Right atrium auricular region (tissue), 2 donors: ENCODE data around the gene DAPK1. TPM values are rescaled to one million over a fixed set of nuclear protein-coding genes. Genes with fewer than 3 reads are reported as not detected.

ENCODE experiments used
- DNase-seq: peaks from one replicate; pipeline ENCODE4 v3.0.0-alpha.2; 2019; ENCODE audit warnings: low spot score
- H3K27ac ChIP-seq, 2 donors: fragments of 200-600 bp; sonication (generic); 1 replicate in 1 of 2; 2 replicates in 1 of 2; pipeline ENCODE4 v1.5.1; 2016 to 2019
- H3K27me3 ChIP-seq, 2 donors: fragments of 200-600 bp; sonication (generic); one replicate each; pipeline versions ENCODE4 v1.5.1 to v1.6.0; 2017 to 2019
- H3K36me3 ChIP-seq: fragments of 200-600 bp; sonication (generic); one replicate; pipeline ENCODE4 v1.5.1; 2016
- H3K4me1 ChIP-seq, 2 donors: fragments of 200-600 bp; sonication (generic); one replicate each; pipeline versions ENCODE4 v1.5.1 to v1.6.0; 2017 to 2019
- H3K4me3 ChIP-seq, 2 donors: fragments of 200-600 bp; sonication (generic); 1 replicate in 1 of 2; 2 replicates in 1 of 2; pipeline ENCODE4 v1.5.1; 2017 to 2019; ENCODE audit warnings: mild to moderate bottlenecking in 1 of 2, moderate library complexity in 1 of 2
- H3K9me3 ChIP-seq, 2 donors: fragments of 200-600 bp; sonication (generic); one replicate each; pipeline ENCODE4 v1.5.1; 2019
- CTCF ChIP-seq, 2 donors: fragments of 200-600 bp; sonication (generic); IDR thresholded peaks; one replicate each; pipeline ENCODE4 v1.5.1; 2019; ENCODE audit warnings: antibody characterized with exemption in 2 of 2
- total RNA-seq, 2 donors: library from RNA; depleted of rRNA; stranded (reverse); fragments of >200 nt; gene quantifications; one replicate each; pipeline ENCODE4 v1.1.0, GENCODE V29; 2016

Gene DAPK1
- total RNA-seq, 2 donors from 2014 or later, result 10.1 to 23.0 TPM

GRCh38 chr9:87673446-87674120 lies 175.9 kb downstream of the DAPK1 start:
- Histone ChIP-seq H3K27me3 (no peaks in the 10 kb centered on the region), H3K27ac (no peak overlapping the region), H3K9me3 (no peaks in the 10 kb centered on the region), H3K4me1 (peaks cover 0 to 12% of the 10 kb centered on the region in 2 donors), H3K4me3 (no peak overlapping the region), H3K36me3 (no peaks in the 10 kb centered on the region)
- DNase-seq, result peak; percentile 55
- no peak for TF ChIP-seq CTCF (IDR thresholded peaks at IDR 0.05)

GRCh38 chr9:87674565-87675299 lies 177.1 kb downstream of the DAPK1 start:
- H3K4me1 ChIP-seq, result peaks cover 0 to 12% of the 10 kb centered on the region in 2 donors

GRCh38 chr9:87675906-87676515 lies 178.3 kb downstream of the DAPK1 start:
- no peaks in the 10 kb centered on the region for H3K27me3 ChIP-seq
- TF ChIP-seq CTCF (IDR thresholded peaks at IDR 0.05), result no peak
- H3K4me1 ChIP-seq, result peaks cover 0 to 12% of the 10 kb centered on the region in 2 donors
- H3K9me3 ChIP-seq, result no peaks in the 10 kb centered on the region
- H3K27ac ChIP-seq, result no peak overlapping the region
- H3K36me3 ChIP-seq, result no peaks in the 10 kb centered on the region
- no peak overlapping the region for H3K4me3 ChIP-seq
- peak; percentile 56 for DNase-seq

More at GRCh38 chr9:87674565-87675299, 177.1 kb downstream of the DAPK1 start:
- Histone ChIP-seq H3K27ac (no peak overlapping the region), H3K9me3 (no peaks in the 10 kb centered on the region), H3K4me3 (no peak overlapping the region), H3K27me3 (no peaks in the 10 kb centered on the region), H3K36me3 (no peaks in the 10 kb centered on the region)
- peak; percentile 21 for DNase-seq
- no peak for TF ChIP-seq CTCF (IDR thresholded peaks at IDR 0.05)

GRCh38 chr9:87676976-87677775 lies 179.5 kb downstream of the DAPK1 start:
- Histone ChIP-seq H3K9me3 (no peaks in the 10 kb centered on the region), H3K4me3 (no peak overlapping the region), H3K36me3 (no peaks in the 10 kb centered on the region), H3K27me3 (no peaks in the 10 kb centered on the region), H3K4me1 (peaks cover 0 to 12% of the 10 kb centered on the region in 2 donors), H3K27ac (no peak overlapping the region)
- no peak for TF ChIP-seq CTCF (IDR thresholded peaks at IDR 0.05)
- peak; percentile 59 for DNase-seq

- peak; percentile 38 for DNase-seq
- Histone ChIP-seq H3K27ac (no peak overlapping the region), H3K36me3 (no peaks in the 10 kb centered on the region), H3K27me3 (no peaks in the 10 kb centered on the region), H3K9me3 (no peaks in the 10 kb centered on the region), H3K4me1 (peaks cover 0 to 12% of the 10 kb centered on the region in 2 donors), H3K4me3 (no peak overlapping the region)
- no peak for TF ChIP-seq CTCF (IDR thresholded peaks at IDR 0.05)
Observed at GRCh38 chr9:87677776-87678587, 180.3 kb downstream of the DAPK1 start.
